ENCODE measurements around the gene VPS13C. TPM values are rescaled to one million over a fixed set of nuclear protein-coding genes. Genes with fewer than 3 reads are reported as not detected.

VPS13C gene
- total and polyA plus RNA-seq, 2 experiments from 2014 or later, result 10.2 to 20.5 TPM

DNA sequence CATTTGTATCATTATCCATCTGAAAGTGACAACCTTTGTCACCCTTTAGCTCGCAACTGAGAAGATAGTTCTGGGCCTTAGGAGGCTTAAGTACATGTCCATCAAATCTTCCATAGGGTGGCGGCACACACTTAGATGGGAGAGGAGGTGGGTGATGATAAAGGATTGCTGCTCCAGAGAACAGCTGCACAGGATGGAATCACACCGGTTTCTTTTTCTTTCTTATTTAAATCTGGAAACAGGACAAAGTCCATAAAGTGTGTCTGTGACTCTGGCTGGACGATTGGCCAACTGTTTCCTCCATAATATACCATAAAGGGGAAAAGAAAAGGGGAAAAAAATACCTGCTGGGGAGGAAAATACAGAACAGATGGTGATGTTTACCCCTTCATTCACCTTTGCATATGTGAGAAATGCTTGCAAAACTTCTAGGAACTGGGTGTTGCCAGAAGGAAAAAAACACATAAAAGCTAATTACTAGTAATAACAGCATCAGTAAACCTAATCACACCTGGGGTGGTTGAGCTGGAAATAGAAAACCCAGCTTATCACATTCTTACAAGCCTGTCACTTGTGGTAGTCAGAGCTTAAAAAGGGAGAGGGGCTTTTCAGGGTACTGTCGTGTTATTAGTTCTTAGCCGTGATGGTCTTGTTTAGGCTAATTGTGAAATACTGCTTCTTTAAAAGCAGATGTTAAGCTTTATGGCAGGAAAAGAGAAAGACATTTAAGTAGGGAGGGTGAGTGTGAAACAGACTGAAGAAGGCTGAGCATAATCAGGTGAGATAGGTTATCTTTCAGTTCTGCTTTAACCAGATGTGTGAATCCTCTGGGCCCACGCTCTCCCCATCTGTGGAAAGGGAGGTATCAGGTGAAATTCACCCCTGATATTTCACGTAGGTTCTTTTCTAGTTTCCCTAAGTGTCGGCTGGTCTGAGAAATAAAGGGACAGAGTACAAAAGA is 23.2 kb upstream of the VPS13C start:
- no peak for ATAC-seq

DNA sequence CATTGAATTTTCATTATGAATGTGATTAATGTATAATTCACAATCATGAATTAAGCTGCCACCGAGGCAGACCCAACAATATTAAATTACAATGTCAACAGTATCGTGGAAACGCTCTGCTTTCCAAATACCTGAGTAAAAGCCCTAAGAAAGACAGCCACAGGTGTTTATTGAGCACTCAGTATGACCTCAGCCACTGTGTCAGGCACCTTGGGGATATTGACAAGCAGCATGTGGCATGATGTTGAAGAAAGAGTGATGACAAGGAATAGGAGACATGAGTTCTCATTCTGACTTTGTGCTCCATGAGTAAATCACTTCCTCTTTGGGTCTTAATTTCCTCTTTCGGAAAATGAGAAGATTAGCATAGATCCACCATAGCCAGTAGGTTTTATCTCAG is 19.3 kb upstream of the VPS13C start:
- H3K4me3 Mint-ChIP-seq, result no peak overlapping the region
- ATAC-seq (no peak), DNase-seq (ENCODE audit: low spot score) (no peak)
- Histone ChIP-seq H3F3A (replicated peaks; ENCODE audit: low read depth) (no peaks in the 10 kb centered on the region), H3K4me1 (ENCODE audit: insufficient read depth) (no peaks in the 10 kb centered on the region), H3K4me3 (no peak overlapping the region), H3K36me3 (ENCODE audit: insufficient read depth) (no peaks in the 10 kb centered on the region), H3K9me2 (ENCODE audit: insufficient read depth) (no peaks in the 10 kb centered on the region), H4K20me1 (replicated peaks; ENCODE audit: insufficient read depth) (no peaks in the 10 kb centered on the region), H3K4me2 (no peak overlapping the region), H3K27me3 (ENCODE audit: insufficient read depth) (no peaks in the 10 kb centered on the region), H3K79me2 (replicated peaks; ENCODE audit: insufficient read depth) (no peaks in the 10 kb centered on the region), H3K27ac (ENCODE audit: low read depth) (no peak overlapping the region), H2AFZ (peak overlapping the region; percentile 43; the same call in 1 of the 2 replicates)
- no peak overlapping the region for H3K27ac Mint-ChIP-seq
- TF ChIP-seq STAT1 (IDR thresholded peaks at IDR 0.05; ENCODE audit: unreplicated experiment) (no peak), EZH2phosphoT487 (IDR thresholded peaks at IDR 0.05; ENCODE audit: unreplicated experiment) (no peak), JUNB (IDR thresholded peaks at IDR 0.05; ENCODE audit: unreplicated experiment) (no peak), ZNF331 (CRISPR knock-in tag; IDR thresholded peaks at IDR 0.05; ENCODE audit: low read depth) (no peak), ETS1 (IDR thresholded peaks at IDR 0.05) (no peak), POLR2AphosphoS5 (IDR thresholded peaks at IDR 0.05; ENCODE audit: low read depth) (no peak)
- H3K9me3 Mint-ChIP-seq, result peaks cover 9% of the 10 kb centered on the region
- H3K4me1 Mint-ChIP-seq, result peaks cover 9% of the 10 kb centered on the region; the same call in 2 of the 3 replicates
- peaks cover 3% of the 10 kb centered on the region for H3K27me3 Mint-ChIP-seq (ENCODE audit: insufficient read depth, low read depth, poor library complexity)
- H3K36me3 Mint-ChIP-seq (ENCODE audit: low read depth), result peaks cover 10% of the 10 kb centered on the region

More for the DNA sequence above, 23.2 kb upstream of the VPS13C start:
- H3K4me2 ChIP-seq, result no peak overlapping the region
- no peaks in the 10 kb centered on the region for H3K9me2 ChIP-seq (ENCODE audit: insufficient read depth)
- TF ChIP-seq ZNF331 (CRISPR knock-in tag; IDR thresholded peaks at IDR 0.05; ENCODE audit: low read depth), result no peak
- TF ChIP-seq STAT1 (IDR thresholded peaks at IDR 0.05; ENCODE audit: unreplicated experiment), result no peak
- TF ChIP-seq, protein P1, sequence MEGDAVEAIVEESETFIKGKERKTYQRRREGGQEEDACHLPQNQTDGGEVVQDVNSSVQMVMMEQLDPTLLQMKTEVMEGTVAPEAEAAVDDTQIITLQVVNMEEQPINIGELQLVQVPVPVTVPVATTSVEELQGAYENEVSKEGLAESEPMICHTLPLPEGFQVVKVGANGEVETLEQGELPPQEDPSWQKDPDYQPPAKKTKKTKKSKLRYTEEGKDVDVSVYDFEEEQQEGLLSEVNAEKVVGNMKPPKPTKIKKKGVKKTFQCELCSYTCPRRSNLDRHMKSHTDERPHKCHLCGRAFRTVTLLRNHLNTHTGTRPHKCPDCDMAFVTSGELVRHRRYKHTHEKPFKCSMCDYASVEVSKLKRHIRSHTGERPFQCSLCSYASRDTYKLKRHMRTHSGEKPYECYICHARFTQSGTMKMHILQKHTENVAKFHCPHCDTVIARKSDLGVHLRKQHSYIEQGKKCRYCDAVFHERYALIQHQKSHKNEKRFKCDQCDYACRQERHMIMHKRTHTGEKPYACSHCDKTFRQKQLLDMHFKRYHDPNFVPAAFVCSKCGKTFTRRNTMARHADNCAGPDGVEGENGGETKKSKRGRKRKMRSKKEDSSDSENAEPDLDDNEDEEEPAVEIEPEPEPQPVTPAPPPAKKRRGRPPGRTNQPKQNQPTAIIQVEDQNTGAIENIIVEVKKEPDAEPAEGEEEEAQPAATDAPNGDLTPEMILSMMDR (conservative IDR thresholded peaks at IDR 0.05; ENCODE audit: low read depth in 2 of 2), result 0 out of 4 replicates have a peak, but pooled peaks of 1 of the 2 experiments have one; percentile 9
- H4K20me1 ChIP-seq (replicated peaks; ENCODE audit: insufficient read depth), result no peaks in the 10 kb centered on the region
- H3K27me3 ChIP-seq (ENCODE audit: insufficient read depth), result no peaks in the 10 kb centered on the region
- H2AFZ ChIP-seq, result no peak overlapping the region
- Mint-ChIP-seq H3K27me3 (ENCODE audit: insufficient read depth, low read depth, poor library complexity) (no peaks in the 10 kb centered on the region), H3K36me3 (ENCODE audit: low read depth) (peaks cover 11% of the 10 kb centered on the region), H3K4me1 (peaks cover 11% of the 10 kb centered on the region; the same call in 2 of the 3 replicates), H3K9me3 (peaks cover 13% of the 10 kb centered on the region), H3K4me3 (no peak overlapping the region), H3K27ac (no peak overlapping the region)
- H3K79me2 ChIP-seq (replicated peaks; ENCODE audit: insufficient read depth), result no peaks in the 10 kb centered on the region
- H3K27ac ChIP-seq (ENCODE audit: low read depth), result no peak overlapping the region
- no peak overlapping the region for H3K4me3 ChIP-seq
- no peaks in the 10 kb centered on the region for H3F3A ChIP-seq (replicated peaks; ENCODE audit: low read depth)
- no peak for DNase-seq (ENCODE audit: low spot score)
- H3K4me1 ChIP-seq (ENCODE audit: insufficient read depth), result no peaks in the 10 kb centered on the region
- no peaks in the 10 kb centered on the region for H3K36me3 ChIP-seq (ENCODE audit: insufficient read depth)

All from GM23338 (cell line).